Measurements from ENCODE around the gene MOSPD2. TPM values are rescaled to one million over a fixed set of nuclear protein-coding genes. Genes with fewer than 3 reads are reported as not detected.

The MOSPD2 gene
- total RNA-seq, 2 donors from 2014 or later: 12.1 to 23.1 TPM

DNA sequence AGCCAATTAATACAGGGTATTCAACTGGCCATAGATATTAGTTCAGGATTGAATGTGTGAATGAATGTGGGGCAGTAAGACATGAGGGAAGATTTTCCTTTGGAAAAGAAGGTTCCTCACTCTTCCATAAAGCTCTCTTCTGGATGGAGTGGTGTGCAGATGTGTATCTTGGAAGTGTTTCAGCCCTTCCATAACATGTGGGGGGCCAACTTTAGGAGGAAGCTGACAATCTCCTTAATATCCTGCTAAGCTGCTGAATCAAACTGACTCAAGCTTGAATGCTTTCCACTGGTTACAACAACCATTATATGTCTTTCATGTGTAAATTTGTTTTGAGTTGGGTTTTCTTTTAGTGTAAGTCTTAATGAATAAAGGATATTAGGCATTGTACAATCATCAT, 40.6 kb upstream of the MOSPD2 start:
- no peaks in the 10 kb centered on the region for H3K27me3 ChIP-seq (replicated peaks; ENCODE audit: insufficient read depth)
- DNase-seq (ENCODE audit: low spot score): no peak
- H3K4me1 ChIP-seq (replicated peaks): no peaks in the 10 kb centered on the region
- H3K9me3 ChIP-seq: no peaks in the 10 kb centered on the region
- no peak overlapping the region for H3K27ac ChIP-seq
- intact Hi-C loops (cut with DNase I): no loop called here
- H3K36me3 ChIP-seq: no peaks in the 10 kb centered on the region
- H3K4me3 ChIP-seq: no peak overlapping the region
- no peak for TF ChIP-seq POLR2AphosphoS5 (IDR thresholded peaks at IDR 0.05)
- TF ChIP-seq, protein P1, sequence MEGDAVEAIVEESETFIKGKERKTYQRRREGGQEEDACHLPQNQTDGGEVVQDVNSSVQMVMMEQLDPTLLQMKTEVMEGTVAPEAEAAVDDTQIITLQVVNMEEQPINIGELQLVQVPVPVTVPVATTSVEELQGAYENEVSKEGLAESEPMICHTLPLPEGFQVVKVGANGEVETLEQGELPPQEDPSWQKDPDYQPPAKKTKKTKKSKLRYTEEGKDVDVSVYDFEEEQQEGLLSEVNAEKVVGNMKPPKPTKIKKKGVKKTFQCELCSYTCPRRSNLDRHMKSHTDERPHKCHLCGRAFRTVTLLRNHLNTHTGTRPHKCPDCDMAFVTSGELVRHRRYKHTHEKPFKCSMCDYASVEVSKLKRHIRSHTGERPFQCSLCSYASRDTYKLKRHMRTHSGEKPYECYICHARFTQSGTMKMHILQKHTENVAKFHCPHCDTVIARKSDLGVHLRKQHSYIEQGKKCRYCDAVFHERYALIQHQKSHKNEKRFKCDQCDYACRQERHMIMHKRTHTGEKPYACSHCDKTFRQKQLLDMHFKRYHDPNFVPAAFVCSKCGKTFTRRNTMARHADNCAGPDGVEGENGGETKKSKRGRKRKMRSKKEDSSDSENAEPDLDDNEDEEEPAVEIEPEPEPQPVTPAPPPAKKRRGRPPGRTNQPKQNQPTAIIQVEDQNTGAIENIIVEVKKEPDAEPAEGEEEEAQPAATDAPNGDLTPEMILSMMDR (IDR thresholded peaks at IDR 0.05): no peak
- no peak for TF ChIP-seq POLR2A (IDR thresholded peaks at IDR 0.05)

DNA sequence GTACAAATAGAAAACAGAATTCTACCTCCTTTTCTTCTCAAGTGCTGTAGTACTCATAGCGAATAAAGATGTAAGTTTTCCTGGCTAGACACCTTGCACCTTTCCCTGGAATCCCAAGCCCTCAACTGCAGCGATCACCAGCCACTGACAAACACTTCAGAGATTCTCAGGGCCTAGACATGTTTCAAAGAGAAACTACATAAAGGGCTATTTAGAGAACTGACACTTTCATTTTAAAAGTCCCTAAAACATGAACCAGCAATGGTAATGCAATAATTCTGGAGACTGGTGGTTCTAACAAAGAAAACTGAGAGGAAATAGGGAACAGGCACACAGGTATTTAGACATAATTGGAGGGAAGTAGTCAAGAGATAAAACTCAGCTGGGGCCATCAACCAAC, 36.1 kb upstream of the MOSPD2 start:
- WGBS: 98% methylated on average over 2 of the region's 2 CpGs
- intact Hi-C loops (cut with DNase I): no loop called here
- Histone ChIP-seq H3K36me3 (no peaks in the 10 kb centered on the region), H3K9me3 (no peaks in the 10 kb centered on the region), H3K27me3 (replicated peaks; ENCODE audit: insufficient read depth) (no peaks in the 10 kb centered on the region), H3K4me1 (replicated peaks) (no peaks in the 10 kb centered on the region), H3K27ac (no peak overlapping the region), H3K4me3 (no peak overlapping the region)
- TF ChIP-seq, protein P1 (IDR thresholded peaks at IDR 0.05): no peak
- TF ChIP-seq POLR2AphosphoS5 (IDR thresholded peaks at IDR 0.05): no peak
- no peak for TF ChIP-seq POLR2A (IDR thresholded peaks at IDR 0.05)
- no peak for DNase-seq (ENCODE audit: low spot score)

DNA sequence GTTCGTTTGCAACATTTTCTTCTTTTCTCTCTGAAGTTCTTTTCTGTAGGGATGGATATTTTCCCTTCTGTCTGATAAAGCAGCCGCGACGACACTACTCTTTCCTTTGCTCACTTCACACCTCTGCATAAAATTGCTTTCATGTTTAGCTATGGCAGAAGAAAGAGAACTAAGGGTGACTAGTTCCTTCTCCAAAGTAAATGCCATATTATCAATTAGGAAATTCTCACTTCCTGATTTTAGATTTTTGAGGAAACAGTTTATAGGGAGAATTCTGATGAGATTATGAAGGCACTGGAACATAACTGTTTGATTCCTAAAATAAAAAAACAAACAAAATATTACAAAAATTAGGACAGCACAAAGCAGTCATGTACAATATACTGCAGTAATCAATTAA, 29.6 kb upstream of the MOSPD2 start:
- Histone ChIP-seq H3K4me3 (no peak overlapping the region), H3K27me3 (replicated peaks; ENCODE audit: insufficient read depth) (no peaks in the 10 kb centered on the region), H3K4me1 (replicated peaks) (no peaks in the 10 kb centered on the region), H3K9me3 (no peaks in the 10 kb centered on the region), H3K36me3 (no peaks in the 10 kb centered on the region), H3K27ac (no peak overlapping the region)
- no peak for TF ChIP-seq POLR2A (IDR thresholded peaks at IDR 0.05)
- no peak for TF ChIP-seq POLR2AphosphoS5 (IDR thresholded peaks at IDR 0.05)
- TF ChIP-seq, protein P1 (IDR thresholded peaks at IDR 0.05): no peak
- intact Hi-C loops (cut with DNase I): no loop called here
- DNase-seq (ENCODE audit: low spot score): no peak
- WGBS: 92% methylated on average over 4 of the region's 4 CpGs

DNA sequence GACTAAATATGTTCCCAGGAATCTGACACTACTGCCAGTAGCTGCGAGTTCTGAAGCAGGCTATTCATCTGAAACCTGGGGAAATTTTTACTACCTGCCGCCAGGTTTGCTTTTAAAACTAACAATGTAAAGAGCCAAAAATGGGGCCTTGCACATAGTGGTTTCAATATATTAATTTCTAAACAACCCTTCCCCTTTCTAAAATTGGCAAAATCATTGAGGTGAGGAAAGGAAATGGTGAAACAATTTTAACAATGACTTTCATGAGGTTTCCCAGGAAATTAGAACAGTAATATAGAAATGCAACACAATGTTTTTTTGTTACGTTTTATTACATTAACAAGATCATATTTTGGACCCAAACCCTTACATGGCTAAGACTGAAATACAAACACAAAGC, 21.7 kb upstream of the MOSPD2 start:
- DNase-seq (ENCODE audit: low spot score): no peak
- no peak overlapping the region for H3K27ac ChIP-seq
- H3K27me3 ChIP-seq (replicated peaks; ENCODE audit: insufficient read depth): no peaks in the 10 kb centered on the region
- no peaks in the 10 kb centered on the region for H3K36me3 ChIP-seq
- TF ChIP-seq, protein P1 (IDR thresholded peaks at IDR 0.05): no peak
- no peak for TF ChIP-seq POLR2AphosphoS5 (IDR thresholded peaks at IDR 0.05)
- no peak for TF ChIP-seq POLR2A (IDR thresholded peaks at IDR 0.05)
- intact Hi-C loops (cut with DNase I): no loop called here
- no peak overlapping the region for H3K4me3 ChIP-seq
- H3K9me3 ChIP-seq: no peaks in the 10 kb centered on the region
- no peaks in the 10 kb centered on the region for H3K4me1 ChIP-seq (replicated peaks)
- WGBS: 46% methylated on average over 3 of the region's 3 CpGs

DNA sequence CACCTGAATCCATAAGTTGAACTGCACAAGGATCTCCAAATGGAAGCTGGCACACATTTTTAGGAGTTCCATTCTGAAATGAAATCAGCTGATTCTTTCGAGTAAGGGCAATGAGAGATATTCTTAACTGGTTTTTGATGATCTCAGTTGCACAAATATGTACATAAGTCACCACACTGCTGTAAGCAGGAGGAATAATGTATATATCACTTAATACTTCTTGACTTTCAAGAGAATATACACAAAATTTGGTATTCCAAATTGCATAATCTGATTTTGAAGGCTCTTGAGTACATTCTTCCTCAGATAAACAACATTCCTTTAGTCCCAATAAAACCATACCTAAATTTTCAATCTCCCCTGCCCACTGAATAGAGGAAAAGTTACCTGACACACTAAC, 8.6 kb upstream of the MOSPD2 start:
- Histone ChIP-seq H3K27ac (no peak overlapping the region), H3K27me3 (replicated peaks; ENCODE audit: insufficient read depth) (no peaks in the 10 kb centered on the region), H3K4me3 (no peak overlapping the region), H3K9me3 (no peaks in the 10 kb centered on the region), H3K36me3 (no peaks in the 10 kb centered on the region), H3K4me1 (replicated peaks) (no peaks in the 10 kb centered on the region)
- 55% methylated on average over 1 of the region's 1 CpG for WGBS
- TF ChIP-seq, protein P1 (IDR thresholded peaks at IDR 0.05): no peak
- no peak for TF ChIP-seq POLR2AphosphoS5 (IDR thresholded peaks at IDR 0.05)
- TF ChIP-seq POLR2A (IDR thresholded peaks at IDR 0.05): no peak
- intact Hi-C loops (cut with DNase I): no loop called here
- DNase-seq (ENCODE audit: low spot score): no peak
